22Rv1 (cell line): Measurements from ENCODE around the gene TTLL10.

Source experiments
- CTCF ChIP-seq: fragments of 450-650 bp; IDR thresholded peaks from 2 replicates; pipeline ENCODE4 v1.5.1; 2017; ENCODE audit warnings: mild to moderate bottlenecking
- ZFX ChIP-seq: fragments of 450-650 bp; IDR thresholded peaks from 2 replicates; pipeline ENCODE4 v1.6.1; 2017; ENCODE audit warnings: antibody characterized with exemption, borderline replicate concordance

GRCh38 chr1:1210726-1211540 is 37.3 kb downstream of the TTLL10 start:
- TF ChIP-seq CTCF (no peak), ZFX (no peak)
